Renal pelvis (tissue), 4 donors: ENCODE data around the gene ATP1A1. TPM values are rescaled to one million over a fixed set of nuclear protein-coding genes. Genes with fewer than 3 reads are reported as not detected.

Experiments used
- DNase-seq: peaks from one replicate; pipeline ENCODE4 v3.0.0-alpha.2; 2013
- polyA plus RNA-seq, 3 donors: library from polyadenylated mRNA; unstranded; fragments of 120-200 nt; gene quantifications; one replicate each; pipeline ENCODE4 v1.2.1, GENCODE V29; 2013; ENCODE audit not compliant: insufficient read length in 3 of 3

Gene ATP1A1
- polyA plus RNA-seq, 3 donors, result 758 to 858 (median 851) TPM

DNA sequence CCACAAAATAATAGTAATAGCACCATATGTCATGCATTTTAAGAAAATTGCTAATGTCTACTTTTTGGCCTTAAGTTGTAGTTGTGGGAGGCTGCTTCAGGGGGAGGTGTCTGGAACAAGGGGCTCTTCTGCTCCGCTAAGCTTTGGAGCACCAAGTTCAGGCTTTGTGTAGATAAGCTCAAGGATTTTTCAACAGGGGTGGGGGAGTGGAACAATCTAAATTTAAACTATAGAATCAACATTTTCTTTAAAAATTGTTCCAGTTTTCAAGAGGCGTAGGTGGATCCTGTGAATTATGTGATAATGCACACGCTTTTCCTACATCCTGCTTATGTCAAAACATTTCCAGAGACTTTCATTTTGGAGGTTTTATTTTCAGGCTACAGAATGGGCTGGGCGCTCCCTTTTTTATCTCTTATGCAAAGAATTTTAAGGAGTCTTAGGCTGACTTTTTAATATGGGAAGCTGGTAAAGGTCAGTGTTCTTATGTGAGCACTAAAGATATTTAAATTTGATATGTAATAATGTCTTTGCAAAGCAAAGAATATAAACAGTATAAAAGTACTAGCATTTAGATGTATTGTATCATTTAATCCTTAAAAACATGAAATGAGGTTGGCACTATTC lies 9.9 kb downstream of the ATP1A1 start:
- DNase-seq, result no peak

GRCh38 chr1:116386042-116386441 lies 13.0 kb downstream of the ATP1A1 start:
- no peak for DNase-seq

- no peak for DNase-seq
Measured at GRCh38 chr1:116387551-116387950, 14.5 kb downstream of the ATP1A1 start.

GRCh38 chr1:116388122-116388521 lies 15.1 kb downstream of the ATP1A1 start:
- no peak for DNase-seq

DNA sequence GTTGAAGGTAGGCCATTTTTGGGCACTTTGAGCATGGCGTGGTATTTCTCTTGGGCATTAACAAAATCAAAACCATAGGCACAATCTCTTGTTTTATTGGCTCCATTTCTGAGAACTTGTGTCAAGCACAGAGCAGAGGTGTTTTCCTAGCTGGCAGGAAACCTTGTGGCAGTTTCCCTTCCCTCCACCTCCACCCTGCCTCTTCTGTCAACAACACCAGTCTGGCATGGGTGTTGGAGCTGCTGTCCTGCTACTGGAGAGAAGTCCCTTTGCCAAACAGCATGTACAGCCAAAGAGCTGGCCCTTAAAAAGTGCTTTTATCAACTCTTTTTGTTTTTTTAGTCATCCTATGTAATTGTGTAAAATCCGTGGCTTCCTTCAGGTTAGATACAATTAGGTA lies 16.0 kb downstream of the ATP1A1 start:
- no peak for DNase-seq

GRCh38 chr1:116389686-116390085 lies 16.6 kb downstream of the ATP1A1 start:
- DNase-seq, result no peak

DNA sequence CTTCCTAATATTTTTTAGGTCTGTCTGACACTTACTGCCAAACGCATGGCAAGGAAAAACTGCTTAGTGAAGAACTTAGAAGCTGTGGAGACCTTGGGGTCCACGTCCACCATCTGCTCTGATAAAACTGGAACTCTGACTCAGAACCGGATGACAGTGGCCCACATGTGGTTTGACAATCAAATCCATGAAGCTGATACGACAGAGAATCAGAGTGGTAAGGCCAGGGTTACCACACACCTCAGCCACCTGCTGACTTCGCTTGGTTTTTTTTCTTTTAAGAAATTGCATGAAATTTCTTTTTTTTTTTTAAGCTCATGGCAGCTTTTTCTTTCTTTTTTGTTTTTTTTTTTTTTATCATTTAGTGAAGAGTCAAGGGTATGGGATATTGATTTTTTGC lies 17.2 kb downstream of the ATP1A1 start:
- DNase-seq, result no peak

DNA sequence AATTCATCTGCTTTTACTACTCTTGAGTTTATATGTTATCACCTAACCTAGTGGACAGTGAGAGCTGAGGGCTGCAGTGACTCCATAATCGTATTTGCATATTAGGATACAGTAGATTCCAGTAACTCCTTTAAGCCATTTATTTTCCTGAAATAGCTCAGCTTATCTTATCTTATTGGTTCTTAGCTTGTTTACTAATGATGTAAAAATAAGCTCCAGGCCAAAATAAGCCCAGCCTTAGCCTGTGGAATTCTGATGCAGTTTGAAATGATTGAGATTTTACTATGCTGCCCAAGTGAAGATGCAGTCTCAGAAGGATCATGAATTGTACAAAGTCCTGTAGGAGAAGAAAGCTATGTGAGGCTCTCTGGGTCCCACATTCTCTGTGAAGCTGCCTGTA lies 18.1 kb downstream of the ATP1A1 start:
- DNase-seq, result no peak

DNA sequence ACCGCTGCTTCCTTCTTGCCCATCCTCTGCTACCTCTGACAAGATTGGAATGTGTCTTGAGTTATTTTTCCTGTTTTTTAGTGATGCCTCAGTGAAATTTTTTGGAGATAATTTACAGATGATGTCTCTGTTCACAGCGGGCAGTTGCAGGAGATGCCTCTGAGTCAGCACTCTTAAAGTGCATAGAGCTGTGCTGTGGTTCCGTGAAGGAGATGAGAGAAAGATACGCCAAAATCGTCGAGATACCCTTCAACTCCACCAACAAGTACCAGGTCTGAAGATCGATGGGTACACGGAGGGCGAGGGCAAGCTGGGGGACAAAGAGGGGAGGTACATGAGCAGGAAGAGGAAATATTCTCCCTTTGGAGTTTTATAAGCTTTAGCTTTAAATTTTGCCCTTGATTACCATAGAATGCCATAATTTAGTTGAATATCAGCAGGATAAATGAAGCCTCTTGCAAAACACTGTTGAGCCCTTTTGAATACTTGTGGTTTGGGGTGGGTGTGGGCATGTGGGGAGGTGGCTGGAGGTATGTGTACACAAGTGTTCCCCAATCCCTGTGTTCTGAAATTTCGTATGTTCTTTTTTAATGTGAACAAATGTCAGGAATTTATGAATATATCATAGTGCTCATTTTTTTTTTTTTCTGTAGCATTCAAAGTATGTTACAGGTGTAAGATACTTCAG lies 19.8 kb downstream of the ATP1A1 start:
- DNase-seq, result no peak

- no peak for DNase-seq
Measured at GRCh38 chr1:116393792-116394191, 20.7 kb downstream of the ATP1A1 start.

DNA sequence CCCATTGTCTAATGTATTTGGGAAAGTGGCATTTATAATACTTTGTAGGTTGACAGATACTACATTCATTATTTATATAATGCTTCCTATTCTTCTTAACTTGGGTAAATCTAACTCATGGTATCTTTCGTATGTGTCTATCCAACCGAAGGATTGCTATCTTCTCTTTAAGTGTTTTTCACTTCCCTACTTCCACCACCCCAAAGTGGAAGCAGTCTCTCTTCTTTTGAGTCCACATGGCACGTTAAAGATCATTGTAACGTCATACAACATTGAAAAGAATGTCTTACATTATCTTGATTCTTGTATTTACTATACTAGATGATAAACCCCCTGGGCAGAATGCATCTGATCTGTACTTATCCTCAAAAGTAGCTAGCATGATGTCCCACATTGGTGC lies 21.2 kb downstream of the ATP1A1 start:
- DNase-seq, result no peak

- no peak for DNase-seq
Measured at GRCh38 chr1:116396769-116397168, 23.7 kb downstream of the ATP1A1 start.

GRCh38 chr1:116397728-116398127 lies 24.7 kb downstream of the ATP1A1 start:
- no peak for DNase-seq

DNA sequence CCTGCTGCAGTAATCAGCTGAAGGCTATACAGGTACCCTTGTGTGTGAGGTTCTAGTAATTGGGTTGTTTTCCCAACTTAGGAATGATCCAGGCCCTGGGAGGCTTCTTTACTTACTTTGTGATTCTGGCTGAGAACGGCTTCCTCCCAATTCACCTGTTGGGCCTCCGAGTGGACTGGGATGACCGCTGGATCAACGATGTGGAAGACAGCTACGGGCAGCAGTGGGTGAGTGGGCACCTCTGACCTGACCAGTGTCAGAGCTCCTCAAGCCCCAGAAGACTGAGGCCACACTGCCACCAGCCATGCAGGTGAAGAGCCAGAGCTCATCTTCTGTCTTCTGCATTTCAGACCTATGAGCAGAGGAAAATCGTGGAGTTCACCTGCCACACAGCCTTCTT lies 27.7 kb downstream of the ATP1A1 start:
- DNase-seq, result no peak

DNA sequence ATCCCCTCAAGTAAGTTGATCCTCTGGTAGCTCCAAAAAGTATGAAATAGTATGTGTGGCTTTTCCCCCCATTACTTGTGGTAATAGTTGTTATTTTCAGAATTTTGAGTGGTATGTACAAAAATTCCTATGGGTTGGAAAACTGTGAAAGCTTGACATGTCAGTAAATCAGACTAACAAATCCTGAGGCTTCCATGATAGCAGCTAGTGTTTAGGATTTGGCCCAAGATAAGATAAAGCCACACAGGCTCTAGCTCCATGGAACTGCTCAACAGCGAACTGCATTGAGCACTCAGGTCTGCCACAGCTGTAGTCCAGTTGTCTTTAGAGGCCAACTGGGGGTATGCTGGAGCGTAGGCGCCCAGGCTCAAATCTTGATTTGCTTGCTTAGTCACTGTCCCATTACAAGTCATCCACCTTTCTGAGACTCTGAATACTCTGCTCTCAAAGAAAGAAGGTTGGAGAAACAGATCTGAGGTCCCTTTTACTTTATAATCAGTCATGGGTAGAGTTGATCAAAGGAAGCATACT lies 28.7 kb downstream of the ATP1A1 start:
- DNase-seq, result no peak

- no peak for DNase-seq
Measured at GRCh38 chr1:116402333-116402732, 29.3 kb downstream of the ATP1A1 start.

DNA sequence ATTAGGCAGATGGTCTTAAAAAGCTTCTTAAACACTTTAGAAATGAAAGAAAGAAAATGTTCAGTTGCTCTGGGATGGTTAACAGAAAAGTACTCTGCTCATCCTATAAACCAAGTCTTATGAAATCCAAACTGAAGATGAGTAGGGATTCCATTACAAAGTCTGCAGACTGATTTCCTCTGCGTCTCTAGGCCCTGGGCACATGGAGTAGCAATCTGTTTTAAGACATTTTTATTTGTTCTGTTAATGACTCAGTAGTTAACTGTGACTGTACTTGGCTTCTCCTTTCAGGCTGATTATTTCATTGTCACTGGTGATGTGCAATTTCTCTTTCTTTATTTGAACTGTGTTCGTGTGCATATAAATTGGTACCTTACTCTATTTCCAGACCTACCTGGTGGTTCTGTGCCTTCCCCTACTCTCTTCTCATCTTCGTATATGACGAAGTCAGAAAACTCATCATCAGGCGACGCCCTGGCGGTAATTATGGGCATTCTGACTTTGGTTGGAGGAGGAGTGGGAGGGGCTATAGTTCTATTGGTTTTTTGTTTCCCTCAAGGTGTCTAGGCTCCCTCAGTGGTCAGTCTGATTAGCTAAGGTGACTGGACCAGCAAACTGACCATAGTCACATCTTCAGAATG lies 30.6 kb downstream of the ATP1A1 start:
- no peak for DNase-seq

DNA sequence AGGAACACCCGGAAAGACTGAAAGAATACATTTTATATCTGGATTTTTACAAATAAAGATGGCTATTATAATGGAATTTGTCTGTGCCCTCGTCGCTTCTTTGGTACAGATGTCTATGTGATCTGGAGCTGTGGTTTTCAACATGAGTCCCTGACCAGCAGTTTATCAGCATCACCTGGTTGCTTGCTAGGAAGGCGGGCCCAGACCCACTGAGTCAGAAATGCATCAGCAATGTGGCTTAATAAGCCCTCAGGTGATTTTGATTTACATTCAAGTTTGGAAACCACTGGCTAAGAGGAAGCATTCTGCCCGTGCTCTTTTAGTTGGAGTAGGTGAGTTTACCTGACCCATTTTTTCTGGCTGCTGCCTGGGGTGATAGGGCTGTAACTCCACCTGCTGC lies 31.7 kb downstream of the ATP1A1 start:
- no peak for DNase-seq

DNA sequence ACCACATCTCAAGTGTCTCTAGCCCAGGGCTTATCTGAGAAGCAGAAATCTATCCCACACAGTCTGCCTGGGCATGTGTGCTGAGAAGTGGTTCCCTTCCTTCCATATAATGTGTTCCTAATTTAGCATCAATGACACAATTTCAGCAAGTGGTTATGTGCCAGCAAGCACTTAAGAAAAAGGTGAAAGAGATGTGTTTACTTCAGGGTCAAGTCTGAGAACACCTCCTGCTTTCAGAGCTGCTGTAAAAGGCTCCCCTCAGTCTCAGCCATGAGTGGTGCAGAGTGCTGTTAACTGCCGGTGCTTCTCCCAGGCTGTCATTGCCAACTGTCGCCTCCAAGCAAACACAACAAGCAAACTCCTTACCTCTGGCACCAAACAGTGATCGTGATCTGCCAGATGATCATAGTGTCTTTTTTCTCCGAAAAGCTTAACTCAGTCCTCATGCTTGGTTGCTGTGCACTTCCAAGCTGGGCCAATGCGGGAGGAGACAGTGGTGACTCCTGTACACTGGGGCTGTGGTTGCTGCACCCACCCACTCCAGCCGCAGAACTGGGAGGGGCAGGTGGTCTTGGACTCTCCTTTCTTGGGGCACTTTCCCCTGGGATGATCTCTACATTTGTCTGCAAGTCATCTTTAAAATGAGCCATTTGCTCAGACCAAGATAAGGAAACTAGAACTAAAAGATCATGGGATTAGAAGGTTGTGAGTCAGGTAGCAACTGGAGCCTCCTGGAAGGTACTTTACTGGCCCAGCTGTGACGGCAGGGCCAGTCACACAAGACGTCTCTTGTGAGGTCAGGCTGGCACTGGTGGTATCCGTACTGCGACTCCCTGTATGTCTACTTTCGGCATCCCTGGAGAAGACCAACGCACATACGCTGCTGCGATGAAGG lies 32.4 kb downstream of the ATP1A1 start:
- no peak for DNase-seq

GRCh38 chr1:116407033-116407432 lies 34.0 kb downstream of the ATP1A1 start:
- no peak for DNase-seq

DNA sequence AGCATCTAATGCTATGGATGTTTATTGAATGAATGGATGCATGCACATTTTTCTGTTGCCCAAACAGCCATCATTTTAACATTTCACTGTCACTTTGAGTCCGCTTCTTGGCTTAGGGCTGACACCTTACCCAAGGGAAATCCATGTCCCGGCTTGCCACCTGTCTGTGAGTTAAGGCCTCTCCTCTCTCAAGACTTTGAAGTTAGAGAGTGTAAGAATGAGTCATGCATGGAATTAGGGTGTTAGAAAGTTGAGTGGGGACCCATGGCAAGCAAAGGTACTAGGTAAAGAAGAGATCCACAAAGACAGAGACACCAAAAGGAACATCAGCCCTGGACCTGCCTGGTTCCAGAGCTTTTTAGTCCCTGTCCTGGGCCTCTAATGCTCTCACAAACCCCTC lies 35.1 kb downstream of the ATP1A1 start:
- DNase-seq, result no peak
